IMR-90 (cell line): ENCODE measurements around the gene SPATA31C1.

Experiments used
- BHLHE40 ChIP-seq: fragments of 150-350 bp; IDR thresholded peaks from 2 replicates; pipeline ENCODE4 v1.6.1; 2016; ENCODE audit warnings: mild to moderate bottlenecking, low read depth, low read length
- CHD1 ChIP-seq: IDR thresholded peaks from 2 replicates; pipeline ENCODE4 v1.6.1; 2012; ENCODE audit warnings: low read depth, low read length, improper control_type of control experiment
- CTCF ChIP-seq: conservative IDR thresholded peaks from 2 replicates; pipeline ENCODE4 v1.5.1; 2012; ENCODE audit warnings: mild to moderate bottlenecking, low read depth, low read length, improper control_type of control experiment
- MXI1 ChIP-seq: IDR thresholded peaks from 2 replicates; pipeline ENCODE4 v1.6.1; 2012; ENCODE audit warnings: low read depth, mild to moderate bottlenecking, low read length, moderate library complexity, borderline replicate concordance
- POLR2A ChIP-seq: IDR thresholded peaks from 2 replicates; pipeline ENCODE4 v1.6.1; 2012; ENCODE audit warnings: mild to moderate bottlenecking, low read depth, low read length
- RAD21 ChIP-seq: IDR thresholded peaks from 2 replicates; pipeline ENCODE4 v1.6.1; 2012; ENCODE audit warnings: low read length, improper control_type of control experiment
- RCOR1 ChIP-seq: IDR thresholded peaks from 2 replicates; pipeline ENCODE4 v1.6.1; 2012; ENCODE audit warnings: mild to moderate bottlenecking, low read length, improper control_type of control experiment; ENCODE audit not compliant: insufficient replicate concordance
- RFX5 ChIP-seq: IDR thresholded peaks from 2 replicates; pipeline ENCODE4 v1.8.0; 2012; ENCODE audit warnings: low read depth, mild to moderate bottlenecking, low read length, moderate library complexity
- SMC3 ChIP-seq: fragments of 150-350 bp; IDR thresholded peaks from 2 replicates; pipeline ENCODE4 v1.6.1; 2016; ENCODE audit warnings: low read depth, mild to moderate bottlenecking, antibody characterized with exemption, low read length, moderate library complexity

GRCh38 chr9:87882627-87883026 lies 35.1 kb upstream of the SPATA31C1 start, which contains the start of gene SPATA31E1:
- no peak for TF ChIP-seq POLR2A
- no peak for TF ChIP-seq CTCF
- TF ChIP-seq SMC3: no peak
- TF ChIP-seq BHLHE40: no peak
- no peak for TF ChIP-seq CHD1
- no peak for TF ChIP-seq RCOR1
- TF ChIP-seq RAD21: no peak
- TF ChIP-seq MXI1: no peak
- TF ChIP-seq RFX5: no peak
